ENCODE data around the gene RTN4R.
"Not testable (repeated sequence)": the region's sequence is repeated elsewhere in the genome, so short reads cannot be mapped to it uniquely, and the experiment has no call there.

RTN4R gene

DNA sequence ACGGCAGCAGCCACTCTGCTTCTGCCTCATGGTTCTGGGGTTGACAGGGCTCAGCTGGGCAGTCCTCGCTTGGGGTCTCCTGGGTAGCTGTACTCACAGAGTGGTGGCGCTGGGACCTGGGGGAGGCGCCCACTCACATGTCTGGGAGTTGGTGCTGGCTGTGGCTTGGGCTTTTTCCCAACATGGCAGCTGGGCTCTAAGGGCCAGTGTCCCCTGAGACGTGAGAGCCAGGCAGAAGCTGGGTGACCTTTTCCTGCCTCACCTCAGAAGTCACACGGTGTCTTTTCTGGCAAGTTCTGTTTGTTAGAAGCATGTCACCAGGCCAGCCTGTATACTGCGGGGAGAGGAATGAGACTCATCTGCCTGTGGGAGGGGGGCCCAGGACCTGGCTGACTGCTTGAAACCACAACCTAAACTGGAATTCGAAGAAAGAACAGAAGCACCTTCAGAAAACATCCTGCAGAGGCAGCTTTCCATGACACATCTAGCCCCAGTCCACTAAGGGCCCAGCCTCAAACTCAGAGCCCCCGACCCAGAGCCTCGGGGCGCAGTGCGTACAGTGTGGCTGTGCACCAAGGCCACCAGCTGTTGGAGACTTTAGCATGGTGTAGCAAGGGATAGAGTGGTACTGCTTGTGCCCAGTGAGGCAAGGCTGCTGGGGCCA lies 37.2 kb upstream of the RTN4R start:
- DNase-seq: not testable (repeated sequence)

- no peak for DNase-seq
Measured at GRCh38 chr22:20304646-20305045, 36.5 kb upstream of the RTN4R start.

GRCh38 chr22:20303229-20303534 lies 35.1 kb upstream of the RTN4R start:
- not testable (repeated sequence) for DNase-seq

DNA sequence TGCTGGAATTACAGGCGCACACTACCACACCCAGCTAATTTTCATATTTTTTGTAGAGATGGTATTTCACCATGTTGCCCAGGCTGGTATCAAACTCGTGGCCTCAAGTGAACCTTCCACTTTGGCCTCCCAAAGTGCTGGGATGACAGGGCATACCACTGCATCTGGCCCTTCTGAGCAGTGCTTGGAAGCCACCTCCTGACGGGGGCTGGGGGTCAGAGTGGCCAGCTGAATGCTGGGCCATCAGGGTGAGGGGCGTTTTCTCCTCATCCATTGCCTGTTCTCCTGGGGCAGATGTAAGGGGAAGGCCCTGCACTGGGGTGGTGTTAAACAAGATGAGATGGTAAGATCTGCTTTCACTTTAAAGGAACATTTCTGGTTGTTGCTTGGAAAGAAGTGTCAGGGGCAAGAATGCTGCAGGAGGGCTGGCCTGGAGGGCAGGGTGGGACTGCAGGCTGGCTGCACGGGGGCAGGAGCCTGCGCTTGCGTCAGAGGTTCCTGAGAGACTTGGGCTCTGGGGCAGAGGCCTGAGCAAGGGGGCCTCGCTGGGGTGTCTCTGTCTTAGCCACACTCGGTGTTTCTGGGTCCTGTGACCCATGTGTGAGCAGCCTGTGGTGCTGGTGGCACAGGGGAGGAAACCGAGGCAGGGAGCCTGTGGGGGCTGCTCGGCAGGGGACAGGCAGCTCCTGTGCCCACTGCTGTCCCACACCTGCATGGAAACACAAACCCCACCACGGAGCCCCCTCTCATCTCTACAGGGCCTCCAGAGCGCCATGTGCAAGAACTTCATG lies 34.5 kb upstream of the RTN4R start:
- no peak for DNase-seq

GRCh38 chr22:20299746-20300136 lies 31.6 kb upstream of the RTN4R start:
- no peak for DNase-seq

DNA sequence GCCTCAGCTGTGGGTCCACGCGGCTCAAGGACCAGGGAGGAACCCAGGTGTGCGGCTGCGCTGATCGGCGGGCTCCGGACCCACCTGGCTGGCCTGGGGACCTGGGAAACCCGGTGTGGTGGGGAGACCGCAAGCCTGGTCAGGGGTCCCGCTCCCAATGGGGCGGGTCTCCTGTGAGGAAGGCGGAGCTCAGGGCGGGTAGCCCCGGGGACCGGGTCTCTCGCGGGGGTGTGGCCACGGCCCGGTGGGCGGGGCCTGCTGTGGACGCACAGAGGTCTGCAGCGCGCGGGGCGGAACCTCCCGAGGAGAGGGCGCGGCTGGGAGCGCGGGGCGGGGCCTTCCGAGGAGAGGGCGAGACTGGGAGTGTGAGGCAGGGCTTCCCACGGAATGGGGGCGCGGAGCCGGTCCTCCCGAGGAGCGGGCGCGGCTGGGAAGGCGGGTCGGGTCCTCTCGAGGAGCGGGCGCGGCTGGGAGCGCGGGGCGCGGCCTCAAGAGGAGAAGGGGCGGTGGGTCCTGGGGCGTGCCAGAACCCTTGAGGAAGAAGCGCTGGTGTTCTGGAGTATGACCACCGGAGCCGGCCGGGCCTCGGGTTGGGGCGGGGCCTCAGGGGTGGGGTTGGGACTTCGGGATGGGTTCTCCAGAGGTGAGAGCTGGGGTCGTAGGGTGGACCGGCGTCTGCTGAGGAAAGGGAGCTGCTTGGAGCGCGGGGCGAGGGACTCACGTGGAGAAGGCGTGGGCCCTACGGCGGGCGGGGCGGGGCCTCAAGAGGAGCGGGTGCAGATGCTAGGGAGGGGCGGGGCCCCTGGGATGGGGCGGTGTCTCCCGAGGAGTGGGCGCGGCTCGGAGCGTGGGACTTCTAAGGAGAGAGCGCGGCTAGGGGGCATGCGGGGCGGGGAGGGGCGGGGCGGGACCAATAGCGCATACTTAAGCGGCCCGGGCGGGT lies 31.0 kb upstream of the RTN4R start:
- DNase-seq: peak; percentile 72

- DNase-seq: no peak
Measured at GRCh38 chr22:20298110-20298802, 30.1 kb upstream of the RTN4R start.

DNA sequence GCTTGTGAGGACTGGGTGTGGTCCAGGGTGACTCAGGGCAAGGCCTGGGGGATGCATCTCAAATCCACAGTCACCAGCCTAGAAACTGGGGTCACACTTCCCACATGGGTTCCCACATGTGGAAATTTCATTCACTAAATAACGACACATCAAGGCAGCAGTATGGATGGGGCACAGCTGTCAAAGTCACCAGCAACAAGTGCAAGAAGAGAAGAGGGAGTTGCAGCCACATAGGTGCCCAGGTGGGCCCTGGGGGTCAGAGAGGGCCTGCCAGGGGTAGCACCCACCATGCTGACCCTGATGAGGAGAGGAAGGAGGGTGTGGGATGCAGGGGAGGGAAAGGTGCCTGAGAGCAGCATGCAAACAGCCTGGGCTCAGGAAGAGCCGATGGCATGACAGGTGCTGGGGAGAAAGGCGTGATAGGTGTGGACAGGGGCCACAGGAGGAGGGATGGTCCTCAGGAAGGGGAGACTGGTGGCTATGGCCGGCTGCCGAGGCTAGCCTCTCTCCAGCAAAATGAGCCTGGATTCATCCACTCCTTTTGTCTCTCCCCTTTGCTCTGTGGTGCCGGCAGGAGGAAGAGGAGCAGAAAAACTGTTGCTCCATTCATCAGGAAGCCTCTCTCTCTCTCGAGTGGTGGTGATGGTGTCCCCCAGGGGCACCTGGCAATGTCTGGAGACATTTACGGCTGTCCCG lies 29.4 kb upstream of the RTN4R start:
- DNase-seq: no peak

DNA sequence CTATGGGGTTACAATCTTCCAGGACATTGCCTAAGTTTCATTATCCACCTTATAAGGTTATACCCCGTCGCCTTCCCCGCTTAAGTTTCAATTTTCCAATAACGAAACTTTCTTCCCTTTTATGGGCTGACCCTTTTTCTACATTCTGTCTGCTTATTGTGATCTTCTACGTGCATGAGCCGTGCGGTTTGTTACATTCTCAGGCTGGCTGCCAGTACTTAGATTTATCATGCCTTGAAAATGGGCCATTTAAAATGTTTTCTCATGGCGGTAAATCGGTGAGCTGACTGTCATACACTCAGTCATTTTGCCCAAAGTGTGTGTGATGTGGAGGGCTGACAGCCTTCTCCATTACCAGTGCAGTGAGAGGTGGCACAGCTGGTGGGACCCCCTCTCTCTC lies 28.5 kb upstream of the RTN4R start:
- no peak for DNase-seq

DNA sequence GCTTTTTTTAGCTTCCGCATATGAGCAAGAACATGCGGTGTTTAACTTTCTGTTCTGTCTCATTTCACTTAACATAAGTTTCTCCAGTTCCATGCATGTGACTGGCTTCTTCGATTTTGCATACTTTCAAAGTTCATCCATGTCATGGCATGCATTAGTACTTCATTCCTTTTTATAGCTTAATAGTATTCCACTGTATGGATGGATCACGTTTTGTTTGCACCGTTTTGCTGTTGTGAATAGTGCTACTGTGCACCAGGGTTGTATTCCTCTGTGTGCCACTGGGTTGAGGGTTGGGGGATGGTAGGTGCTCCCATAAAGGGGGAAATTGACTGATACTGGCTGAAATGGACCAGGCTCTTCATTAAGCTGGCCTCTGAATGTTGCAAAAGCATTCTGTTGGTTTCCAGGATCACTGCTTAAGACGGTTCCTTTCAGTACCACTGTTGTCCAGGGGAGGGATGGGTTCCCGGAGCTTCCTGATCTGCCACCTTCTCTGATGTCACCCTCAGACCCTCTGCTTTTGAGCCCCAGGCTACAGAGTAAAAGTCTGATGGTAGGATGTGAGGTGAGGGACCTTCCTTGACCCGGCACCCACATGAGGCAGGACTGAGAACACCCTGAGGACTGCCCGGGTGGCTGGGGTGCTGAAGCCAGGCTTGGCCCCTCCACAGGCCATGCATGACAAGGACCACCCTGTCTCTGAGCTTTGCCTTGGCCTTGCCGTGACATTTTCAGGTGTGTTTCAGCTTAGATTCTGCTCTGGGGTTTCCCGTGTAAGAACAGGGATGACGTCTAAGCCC lies 27.3 kb upstream of the RTN4R start:
- no peak for DNase-seq

DNA sequence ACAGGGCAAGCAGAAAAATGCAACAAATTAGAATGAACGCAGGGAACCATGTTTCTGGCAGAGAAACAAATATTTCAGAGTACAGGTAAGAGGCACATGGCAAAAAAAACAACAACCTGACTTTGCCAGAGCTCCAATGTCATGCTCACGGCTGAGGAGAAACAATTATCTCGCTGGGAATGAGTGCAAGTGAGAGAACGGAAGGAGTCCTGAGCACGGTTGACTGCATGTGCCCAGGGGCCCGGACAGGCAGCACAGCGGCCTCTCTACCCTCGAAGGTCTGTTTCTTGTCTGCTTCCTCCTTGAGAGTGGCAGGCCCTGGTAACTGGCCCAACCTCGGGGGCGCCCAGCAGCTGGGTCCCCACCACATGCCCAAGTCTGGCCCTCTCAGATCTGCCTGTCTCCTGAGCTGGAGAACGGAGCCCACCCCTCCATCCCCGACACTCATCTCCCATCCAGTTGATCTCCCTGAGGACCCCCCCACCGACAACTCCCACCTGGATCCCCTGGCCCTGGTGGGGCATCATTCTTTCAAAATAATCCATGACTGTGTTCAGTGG lies 24.6 kb upstream of the RTN4R start:
- DNase-seq: no peak

GRCh38 chr22:20292108-20292507 lies 24.0 kb upstream of the RTN4R start:
- DNase-seq: no peak

DNA sequence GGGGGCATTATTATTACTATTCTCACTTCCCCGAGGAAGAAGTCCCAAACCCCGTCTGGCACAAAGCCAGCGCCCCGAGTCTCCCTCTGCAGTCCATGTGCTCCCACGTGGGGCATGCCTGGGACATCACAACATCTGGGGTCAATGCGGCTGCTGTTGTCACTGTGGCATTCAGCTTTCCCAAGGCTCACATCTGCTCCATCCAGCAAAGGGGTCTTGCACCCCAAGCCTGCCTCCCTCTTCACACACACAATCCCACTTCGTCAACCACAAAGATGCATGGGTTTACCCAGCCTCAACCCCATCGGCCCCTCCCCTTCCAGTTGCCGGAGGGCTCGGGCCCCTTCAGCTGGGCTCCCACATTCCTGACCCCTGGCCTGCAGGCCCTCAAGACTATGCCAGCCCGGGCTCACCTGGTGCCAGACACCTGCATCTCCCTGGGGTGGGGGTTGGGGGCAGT lies 23.5 kb upstream of the RTN4R start:
- no peak for DNase-seq

GRCh38 chr22:20291249-20291586 lies 23.1 kb upstream of the RTN4R start:
- no peak for DNase-seq

DNA sequence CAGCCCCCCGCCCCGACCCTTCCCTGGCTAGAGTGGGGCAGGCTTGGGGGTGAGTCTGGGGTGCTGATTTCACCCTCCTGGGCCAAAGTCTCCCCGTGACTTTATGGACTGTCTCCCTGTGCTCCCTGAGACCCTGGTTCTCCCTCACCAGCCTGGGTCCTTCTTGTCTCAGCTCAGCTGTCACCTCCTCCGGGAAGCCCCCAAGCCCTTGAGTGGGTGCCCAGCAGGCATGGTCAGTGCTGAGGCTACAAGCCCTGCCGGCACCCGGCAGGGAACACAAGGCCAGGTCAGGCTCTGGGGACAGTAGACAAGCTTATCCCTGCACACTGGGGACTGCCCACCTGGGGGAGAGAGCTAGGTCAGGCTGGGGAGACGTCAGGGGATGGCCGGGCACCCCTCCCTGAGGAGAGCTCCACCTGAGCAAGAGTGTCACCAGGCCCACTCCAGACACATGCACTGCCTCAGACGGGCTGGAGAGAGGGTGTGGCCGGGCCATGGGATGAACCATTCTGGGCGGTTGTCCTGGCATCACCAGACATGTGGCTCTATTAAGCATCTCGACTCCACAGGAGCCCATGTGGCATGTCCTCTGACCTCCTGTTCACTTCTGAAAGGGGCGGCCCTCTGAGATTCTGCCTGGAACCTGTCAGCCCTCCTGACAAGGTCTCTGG lies 22.6 kb upstream of the RTN4R start:
- no peak for DNase-seq

- no peak for DNase-seq
Measured at GRCh38 chr22:20290045-20290392, 21.9 kb upstream of the RTN4R start.

DNA sequence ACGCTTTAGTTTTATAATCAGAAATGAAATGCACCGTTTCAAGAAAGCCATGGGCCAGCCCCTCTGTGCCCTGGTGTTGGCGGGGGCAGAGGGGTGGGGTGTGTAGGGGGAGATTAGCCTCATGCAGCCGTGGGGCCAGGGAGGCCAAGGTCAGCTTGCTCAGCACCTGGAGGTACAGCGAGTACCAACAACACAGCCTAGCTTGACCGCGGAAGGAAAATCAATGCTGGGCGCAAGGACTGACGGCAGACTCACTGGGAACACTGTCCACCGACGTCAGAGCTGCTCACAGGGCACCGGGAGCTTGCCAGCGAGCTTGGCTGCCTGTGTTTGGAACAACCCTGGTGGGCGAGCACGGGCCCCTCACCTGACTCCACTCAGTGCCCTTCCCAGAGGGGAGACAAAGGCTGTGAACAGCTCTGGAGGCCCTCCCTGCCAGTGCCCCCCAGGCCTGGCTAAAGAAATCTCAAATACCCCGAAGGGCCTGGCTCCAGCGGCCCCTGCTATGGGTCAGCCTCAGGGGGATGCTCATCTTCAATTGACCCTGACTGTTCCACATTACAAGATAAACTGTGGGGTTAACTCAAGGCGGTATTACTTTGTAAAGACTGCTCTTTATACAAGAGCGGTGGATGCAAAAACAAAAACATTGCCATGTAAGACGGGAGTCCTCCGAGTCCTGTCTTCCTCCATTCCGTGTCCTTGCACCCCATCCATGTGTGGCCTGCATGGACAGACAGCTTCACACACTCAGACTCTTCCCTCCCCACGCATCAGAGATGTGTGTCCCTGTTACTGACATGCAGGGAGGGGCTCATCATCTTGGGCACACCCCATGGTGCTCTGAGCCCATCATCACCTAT lies 21.3 kb upstream of the RTN4R start:
- DNase-seq: not testable (repeated sequence)

- not testable (repeated sequence) for DNase-seq
Measured at GRCh38 chr22:20286784-20287423, 18.8 kb upstream of the RTN4R start.

DNA sequence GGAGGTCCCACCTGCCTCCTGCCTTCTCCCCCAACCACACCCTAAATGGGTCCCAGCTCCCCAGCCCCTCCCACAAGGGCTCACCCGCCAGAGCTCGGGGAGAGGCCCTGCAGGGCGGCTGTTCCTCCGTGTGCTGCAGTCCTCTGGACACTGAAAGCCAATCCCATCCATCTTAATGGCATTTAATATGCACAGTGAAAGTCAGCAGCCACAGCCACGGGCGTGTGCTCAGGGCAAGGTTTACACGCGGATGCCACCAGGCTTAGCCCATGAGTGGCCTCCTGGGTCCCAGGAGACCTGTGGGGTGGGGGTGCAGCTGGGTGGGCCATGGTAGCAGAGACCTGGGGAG lies 18.2 kb upstream of the RTN4R start:
- not testable (repeated sequence) for DNase-seq
